Measurements from ENCODE around the gene DNAH9.
"Not testable (repeated sequence)": the region's sequence is repeated elsewhere in the genome, so short reads cannot be mapped to it uniquely, and the experiment has no call there.

The DNAH9 gene

DNA sequence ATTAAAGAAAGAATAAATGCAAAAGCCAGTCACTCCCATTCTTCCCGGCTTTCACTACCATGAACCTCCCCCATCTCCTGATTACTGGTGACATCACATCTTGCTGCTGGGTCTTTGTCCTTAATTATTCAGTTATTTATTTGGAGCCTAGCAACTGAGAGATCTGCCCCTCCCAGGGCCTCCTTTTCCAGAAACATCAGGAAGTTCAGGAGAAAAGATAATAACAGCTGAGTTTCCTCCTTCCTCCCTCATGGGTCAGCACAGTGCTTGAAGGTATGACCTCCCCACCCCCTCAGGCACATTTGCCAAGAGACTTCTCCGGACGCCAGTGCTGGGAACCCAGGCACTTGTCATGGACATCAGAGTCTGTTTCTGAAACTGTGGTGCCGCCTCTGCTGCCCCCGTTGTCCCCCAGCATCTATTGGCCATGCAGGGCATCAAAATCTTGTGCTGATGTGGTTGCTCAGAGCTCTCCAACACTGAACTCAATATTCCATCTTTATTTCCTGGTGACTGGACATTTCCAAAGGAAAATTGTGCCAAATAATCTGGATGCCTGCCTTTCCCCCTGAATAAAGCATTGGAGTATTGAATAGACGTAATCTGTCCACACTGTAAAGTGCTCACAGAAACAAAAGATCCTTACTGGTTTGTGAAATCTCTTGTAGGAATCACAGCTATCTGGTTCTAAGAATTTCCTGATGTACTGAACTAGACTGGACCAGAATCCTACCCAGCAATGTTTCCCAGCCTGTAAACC lies 327.2 kb downstream of the DNAH9 start:
- no peak for DNase-seq

- DNase-seq: no peak
Measured at GRCh38 chr17:11928436-11928835, 330.2 kb downstream of the DNAH9 start.

DNA sequence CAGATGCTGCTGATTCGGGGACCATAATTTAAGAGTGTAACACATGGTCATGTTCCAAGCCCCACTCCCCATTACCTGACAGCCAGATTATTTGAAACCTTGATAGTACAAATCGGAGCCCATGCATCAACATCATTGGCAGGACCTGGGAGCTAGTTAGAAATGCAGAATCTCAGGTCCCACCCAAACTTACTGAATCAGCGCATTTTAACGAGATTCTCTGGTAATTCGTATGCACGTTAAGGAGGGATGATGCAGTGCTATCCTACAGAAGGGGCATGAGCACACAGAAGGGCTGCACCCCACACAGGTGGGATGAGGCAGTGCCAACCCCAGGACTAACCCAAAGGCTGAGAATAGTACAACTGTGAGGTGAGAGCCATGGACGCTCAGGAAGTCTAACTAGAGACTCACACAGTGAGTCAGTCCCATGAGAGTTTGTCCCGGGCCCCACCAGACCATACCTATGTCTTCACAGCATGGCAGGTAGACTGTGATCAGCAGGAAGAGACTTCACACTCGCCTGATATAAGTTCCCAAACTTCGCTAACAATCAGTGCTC lies 334.1 kb downstream of the DNAH9 start:
- no peak for DNase-seq

- no peak for DNase-seq
Measured at GRCh38 chr17:11935734-11936406, 337.6 kb downstream of the DNAH9 start.

- no peak for DNase-seq
Measured at GRCh38 chr17:11940904-11941303, 342.6 kb downstream of the DNAH9 start.

- not testable (repeated sequence) for DNase-seq
Measured at GRCh38 chr17:11943086-11943485, 344.8 kb downstream of the DNAH9 start.

DNA sequence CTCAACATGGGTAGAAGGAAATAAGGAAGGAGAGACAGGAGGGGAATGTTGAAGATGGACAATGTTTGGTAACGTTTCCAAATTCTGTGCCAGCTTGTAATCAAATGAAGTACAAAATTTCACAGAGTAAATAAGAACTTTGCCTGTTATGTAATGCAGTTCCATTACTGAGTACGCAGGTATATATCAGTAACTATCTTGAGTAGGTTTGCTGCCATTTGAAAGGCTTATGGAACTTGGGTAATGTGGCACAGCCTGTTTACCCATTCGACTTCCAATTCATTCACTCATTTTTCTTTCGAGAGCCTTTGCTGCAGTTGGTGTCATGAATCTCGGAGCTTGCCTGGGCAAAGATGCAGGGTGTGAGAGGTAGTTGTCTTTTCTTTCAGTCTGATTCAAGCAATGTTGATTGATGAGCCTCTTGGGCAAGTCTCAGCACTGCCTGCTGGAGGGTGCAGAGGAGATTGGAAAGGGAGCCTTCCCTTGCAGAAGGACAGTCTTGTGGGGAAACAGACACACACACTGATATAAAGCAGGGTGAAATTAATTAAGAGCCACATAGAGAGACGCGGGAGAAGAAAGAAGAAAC lies 345.6 kb downstream of the DNAH9 start:
- DNase-seq: no peak

GRCh38 chr17:11944587-11944986 lies 346.3 kb downstream of the DNAH9 start:
- DNase-seq: no peak

- no peak for DNase-seq
Measured at GRCh38 chr17:11948789-11949188, 350.5 kb downstream of the DNAH9 start.

DNA sequence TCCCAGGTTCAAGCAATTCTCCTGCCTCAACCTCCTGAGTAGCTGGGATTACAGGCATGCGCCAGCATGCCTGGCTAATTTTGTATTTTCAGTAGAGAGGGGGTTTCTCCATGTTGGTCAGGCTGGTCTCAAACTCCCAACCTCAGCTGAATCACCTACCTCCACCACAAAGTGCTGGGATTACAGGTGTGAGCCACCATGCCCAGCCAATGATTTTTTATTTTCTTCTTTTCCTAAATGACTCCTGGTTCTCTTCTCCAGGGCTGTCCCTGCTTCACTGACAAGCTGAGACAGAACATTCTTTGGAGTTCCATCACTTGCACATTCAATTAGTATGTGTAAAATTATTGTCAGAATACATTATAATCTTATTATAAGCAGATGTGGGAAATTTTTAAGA lies 351.3 kb downstream of the DNAH9 start:
- not testable (repeated sequence) for DNase-seq

- no peak for DNase-seq
Measured at GRCh38 chr17:11950771-11951519, 352.7 kb downstream of the DNAH9 start.

DNA sequence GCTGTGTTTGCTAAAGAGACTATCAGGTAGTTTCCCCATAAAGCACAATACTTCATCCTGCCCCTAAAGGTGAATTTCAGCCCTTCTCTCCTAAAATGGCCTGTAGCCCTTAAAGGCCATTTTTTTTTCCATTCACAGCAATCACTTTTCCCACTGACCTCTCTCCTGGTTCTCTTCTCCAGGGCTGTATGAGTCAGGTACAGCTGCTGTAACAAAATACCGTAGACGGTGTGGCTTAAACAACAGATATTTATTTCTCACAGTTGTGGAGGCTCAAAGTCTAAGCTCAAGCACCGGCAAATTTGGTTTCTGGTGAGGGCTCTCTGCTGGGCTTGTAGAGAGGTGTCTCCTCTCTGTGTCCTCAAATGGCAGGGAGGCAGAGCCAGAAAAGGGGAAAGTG lies 354.3 kb downstream of the DNAH9 start:
- no peak for DNase-seq

GRCh38 chr17:11953924-11954323 lies 355.7 kb downstream of the DNAH9 start:
- DNase-seq: no peak

- no peak for DNase-seq
Measured at GRCh38 chr17:11954936-11955335, 356.7 kb downstream of the DNAH9 start.

DNA sequence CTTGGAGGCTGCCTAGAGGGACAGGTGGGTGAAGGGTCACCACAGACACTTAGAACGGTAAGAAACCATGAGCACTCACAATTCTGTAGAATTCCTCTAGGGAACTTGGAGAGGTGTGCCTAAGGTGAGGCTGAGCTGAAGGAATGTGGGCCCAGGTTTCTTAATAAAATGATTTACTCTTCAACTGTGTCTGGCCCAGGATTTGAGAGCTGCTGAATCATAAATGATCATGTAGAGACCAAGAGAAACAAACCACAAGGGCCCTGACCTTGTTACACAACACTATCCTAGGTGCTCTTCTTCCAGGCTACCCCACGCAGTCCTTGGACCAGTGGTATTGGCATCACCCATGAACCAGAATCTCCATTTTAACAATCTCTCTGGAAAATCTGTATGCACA lies 371.3 kb downstream of the DNAH9 start:
- no peak for DNase-seq

DNA sequence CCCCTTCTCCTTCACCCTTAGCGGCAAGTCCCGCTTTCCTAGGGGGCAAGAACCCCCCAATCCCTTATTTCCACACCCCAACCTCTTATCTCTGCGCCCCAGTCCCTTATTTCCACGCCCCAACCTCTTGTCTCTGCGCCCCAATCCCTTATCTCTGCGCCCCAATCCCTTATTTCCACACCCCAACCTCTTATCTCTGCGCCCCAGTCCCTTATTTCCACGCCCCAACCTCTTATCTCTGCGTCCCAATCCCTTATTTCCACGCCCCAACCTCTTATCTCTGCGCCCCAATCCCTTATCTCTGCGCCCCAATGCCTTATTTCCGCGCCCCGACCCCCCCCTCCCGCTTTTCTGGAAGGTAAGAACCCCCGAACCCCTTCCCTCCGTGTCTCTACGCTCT lies 374.5 kb downstream of the DNAH9 start:
- DNase-seq: not testable (repeated sequence)

DNA sequence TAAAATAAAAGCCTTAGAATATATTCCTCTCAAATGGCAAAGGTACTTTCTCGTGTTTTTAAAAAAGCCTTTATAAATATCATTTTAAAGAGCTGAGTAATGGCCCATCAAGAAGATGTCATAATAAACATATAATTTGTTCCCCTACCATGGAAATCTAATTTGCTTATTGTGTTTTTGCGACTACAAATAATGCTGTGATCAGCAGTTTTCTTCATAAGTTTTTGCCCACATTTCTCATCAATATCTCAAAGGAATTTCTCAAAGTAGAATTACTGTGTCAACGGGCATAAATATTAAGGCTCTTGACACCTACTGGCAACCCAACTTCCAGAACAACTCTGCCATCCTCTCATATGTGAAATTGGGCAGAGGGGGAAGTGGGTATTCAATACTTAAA lies 381.5 kb downstream of the DNAH9 start:
- no peak for DNase-seq

GRCh38 chr17:11980813-11981212 lies 382.5 kb downstream of the DNAH9 start:
- DNase-seq: no peak

GRCh38 chr17:11981862-11982261 lies 383.6 kb downstream of the DNAH9 start:
- no peak for DNase-seq

- DNase-seq: no peak
Measured at GRCh38 chr17:11986179-11986941, 388.1 kb downstream of the DNAH9 start.

DNA sequence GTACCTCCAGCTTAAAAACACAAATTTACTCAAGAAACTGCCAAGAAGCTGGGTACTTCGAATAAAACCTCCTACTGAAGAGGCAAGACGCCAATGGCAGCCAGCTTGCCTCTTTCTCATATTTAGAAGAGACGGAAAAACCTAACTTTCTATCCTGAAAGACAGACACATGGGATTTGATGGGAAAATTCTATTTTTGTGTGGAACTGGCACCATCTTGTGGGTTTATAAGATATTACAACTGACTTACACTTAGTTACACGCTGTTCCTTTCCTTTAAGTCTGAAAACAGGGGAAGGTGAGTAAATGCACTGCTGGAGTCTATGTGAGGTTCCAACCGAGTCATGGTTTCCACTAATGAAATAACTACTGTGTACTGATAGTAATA lies 388.7 kb downstream of the DNAH9 start:
- no peak for DNase-seq

- no peak for DNase-seq
Measured at GRCh38 chr17:11990363-11990983, 392.2 kb downstream of the DNAH9 start.

Data from GDM1 (cell line).